Keratinocyte (primary cell): ENCODE data around the gene RMC1. TPM values are rescaled to one million over a fixed set of nuclear protein-coding genes. Genes with fewer than 3 reads are reported as not detected.

Experiments used
- DNase-seq: peaks from one replicate; pipeline ENCODE4 v3.0.0-alpha.2; 2011; ENCODE audit warnings: low read depth, missing footprints, low spot score
- FAIRE-seq: peaks from 2 replicates; lab custom pipeline; 2011; peaks lifted over from hg19 to GRCh38; lab: Jason Lieb, UNC
- H2AFZ ChIP-seq: 2 replicates; pipeline ENCODE4 v1.6.0; 2012; ENCODE audit warnings: low read length, control low read depth, inconsistent platforms; ENCODE audit not compliant: control insufficient read depth
- H3K27ac ChIP-seq: 2 replicates; pipeline ENCODE4 v1.5.1; 2011; ENCODE audit warnings: low read length; ENCODE audit not compliant: control insufficient read depth, insufficient read depth
- H3K27me3 ChIP-seq: 3 replicates; pipeline ENCODE4 v1.6.0; 2011; ENCODE audit warnings: low read length; ENCODE audit not compliant: control insufficient read depth, insufficient read depth; ENCODE audit errors: extremely low read depth
- H3K36me3 ChIP-seq, 2 experiments: 2 replicates in 1 of 2; 3 replicates in 1 of 2; pipeline ENCODE4 v1.5.1; 2011; ENCODE audit warnings: low read length in 2 of 2, mild to moderate bottlenecking in 1 of 2; ENCODE audit not compliant: control insufficient read depth in 2 of 2, insufficient read depth in 2 of 2; ENCODE audit errors: extremely low read depth in 1 of 2
- H3K4me1 ChIP-seq: 3 replicates; pipeline ENCODE4 v1.5.1; 2011; ENCODE audit warnings: low read length; ENCODE audit not compliant: control insufficient read depth, insufficient read depth; ENCODE audit errors: extremely low read depth
- H3K4me2 ChIP-seq: 3 replicates; pipeline ENCODE4 v1.6.0; 2011; ENCODE audit warnings: low read depth, low read length; ENCODE audit not compliant: control insufficient read depth, insufficient read depth; ENCODE audit errors: extremely low read depth
- H3K4me3 ChIP-seq, 3 experiments: fragments of 200-600 bp in 1 of 3; sonication (generic) in 1 of 3; 2 replicates in 2 of 3; 3 replicates in 1 of 3; pipeline ENCODE4 v1.5.1; 2011 to 2016; ENCODE audit warnings: low read length in 3 of 3, mild to moderate bottlenecking in 3 of 3, control low read depth in 2 of 3, inconsistent platforms in 1 of 3, low read depth in 1 of 3, mixed read lengths in 1 of 3, mixed run types in 1 of 3, moderate library complexity in 1 of 3; ENCODE audit not compliant: control insufficient read depth in 2 of 3, insufficient read depth in 2 of 3; ENCODE audit errors: extremely low read depth in 1 of 3
- H3K79me2 ChIP-seq: 2 replicates; pipeline ENCODE4 v1.6.0; 2012; ENCODE audit warnings: low read length; ENCODE audit not compliant: control insufficient read depth, insufficient read depth
- H3K9ac ChIP-seq: 3 replicates; pipeline ENCODE4 v1.6.0; 2011; ENCODE audit warnings: low read length; ENCODE audit not compliant: control insufficient read depth, insufficient read depth; ENCODE audit errors: extremely low read depth
- H3K9me1 ChIP-seq: 3 replicates; pipeline ENCODE4 v1.6.0; 2011; ENCODE audit warnings: low read length; ENCODE audit not compliant: control insufficient read depth, insufficient read depth; ENCODE audit errors: extremely low read depth
- H3K9me3 ChIP-seq: 2 replicates; pipeline ENCODE4 v1.5.1; 2012; ENCODE audit warnings: low read depth, low read length; ENCODE audit not compliant: control insufficient read depth
- H4K20me1 ChIP-seq: 3 replicates; pipeline ENCODE4 v1.6.0; 2011; ENCODE audit warnings: low read length; ENCODE audit not compliant: control insufficient read depth, insufficient read depth; ENCODE audit errors: extremely low read depth
- CTCF ChIP-seq, 3 experiments: IDR thresholded peaks in 1 of 3; conservative IDR thresholded peaks in 1 of 3; optimal IDR thresholded peaks in 1 of 3; 2 replicates in 2 of 3; 3 replicates in 1 of 3; pipeline versions ENCODE3 to v1.5.1; 2011; ENCODE audit warnings: low read length in 3 of 3, mild to moderate bottlenecking in 3 of 3, moderate library complexity in 2 of 3, control low read depth in 1 of 3, inconsistent platforms in 1 of 3; ENCODE audit not compliant: insufficient read depth in 2 of 3; ENCODE audit errors: extremely low read depth in 1 of 3
- EZH2 ChIP-seq: IDR thresholded peaks from one replicate; pipeline ENCODE4 v1.6.1; 2012; ENCODE audit warnings: inconsistent platforms, mild to moderate bottlenecking, low read length, moderate library complexity
- dilution Hi-C: fragments of 300-500 bp; cut with MboI; formaldehyde crosslinking; loops from one replicate; pipeline ENCODE4 v1.7.0; 2020; ENCODE audit warnings: low sequenced_read_pairs; ENCODE audit not compliant: extremely low pct_ligation_motif_present
- polyA plus RNA-seq, 5 experiments: library from polyadenylated mRNA; depleted of rRNA in 3 of 5; stranded (reverse) in 3 of 5; stranded (forward) in 1 of 5; unstranded in 1 of 5; fragments of >200 nt; gene quantifications; 1 replicate in 1 of 5; 2 replicates in 3 of 5; 3 replicates in 1 of 5; pipeline versions ENCODE4 v1.2.1 to v1.2.3, GENCODE V29; 2011 to 2012; ENCODE audit warnings: missing spikeins in 2 of 5, low read depth in 1 of 5, low replicate concordance in 1 of 5

The RMC1 gene
- polyA plus RNA-seq, 1 donor (not counting 4 experiments of a cell fraction or from before 2014, with no cell fraction given): 26.4 TPM

- TF ChIP-seq EZH2 (no peak), CTCF (optimal IDR thresholded peaks at IDR 0.05 in 1 of 3, IDR thresholded peaks at IDR 0.05 in 1 of 3, conservative IDR thresholded peaks at IDR 0.05 in 1 of 3; ENCODE audit: extremely low read depth in 1 of 3, insufficient read depth in 2 of 3, low read length in 3 of 3) (no peak)
- H3K4me3 ChIP-seq: no peak overlapping the region
- H3K9ac ChIP-seq: no peak overlapping the region
- no peaks in the 10 kb centered on the region for H3K9me1 ChIP-seq
- DNase-seq (no peak), FAIRE-seq (no peak)
- H3K27ac ChIP-seq: no peak overlapping the region
- H3K79me2 ChIP-seq: no peaks in the 10 kb centered on the region
- no peaks in the 10 kb centered on the region for H3K27me3 ChIP-seq
- H3K9me3 ChIP-seq: no peaks in the 10 kb centered on the region
- dilution Hi-C loops: no loop called here
- H3K4me2 ChIP-seq: no peak overlapping the region
- H4K20me1 ChIP-seq: peaks cover 2% of the 10 kb centered on the region
- H2AFZ ChIP-seq: no peak overlapping the region
- H3K36me3 ChIP-seq: peaks cover 31 to 55% of the 10 kb centered on the region in 2 experiments
- peaks cover 1% of the 10 kb centered on the region for H3K4me1 ChIP-seq
These were observed 20.9 kb downstream of the RMC1 start for GRCh38 chr18:23524213-23524707.

- Histone ChIP-seq H3K9me1 (no peaks in the 10 kb centered on the region), H3K9ac (no peak overlapping the region), H3K27me3 (no peaks in the 10 kb centered on the region), H3K4me2 (no peak overlapping the region), H3K4me3 (no peak overlapping the region), H3K9me3 (no peaks in the 10 kb centered on the region), H3K79me2 (no peaks in the 10 kb centered on the region), H3K36me3 (peaks cover 27 to 52% of the 10 kb centered on the region in 2 experiments), H4K20me1 (peaks cover 4% of the 10 kb centered on the region), H3K4me1 (peaks cover 12% of the 10 kb centered on the region), H2AFZ (no peak overlapping the region), H3K27ac (no peak overlapping the region)
- TF ChIP-seq EZH2 (no peak), CTCF (optimal IDR thresholded peaks at IDR 0.05 in 1 of 3, IDR thresholded peaks at IDR 0.05 in 1 of 3, conservative IDR thresholded peaks at IDR 0.05 in 1 of 3; ENCODE audit: extremely low read depth in 1 of 3, insufficient read depth in 2 of 3, low read length in 3 of 3) (no peak)
- dilution Hi-C loops: no loop called here
- FAIRE-seq (no peak), DNase-seq (no peak)
These were observed 23.3 kb downstream of the RMC1 start for GRCh38 chr18:23526501-23527063.
